ENCODE data around the gene PLEKHA7.

Gene PLEKHA7

GRCh38 chr11:16799221-16799620 is 215.0 kb downstream of the PLEKHA7 start:
- no peak overlapping the region for H3K27ac ChIP-seq
- no peak for TF ChIP-seq CTCF (conservative IDR thresholded peaks at IDR 0.05)

- TF ChIP-seq CTCF (conservative IDR thresholded peaks at IDR 0.05), result no peak
- H3K27ac ChIP-seq, result peak overlapping the region; percentile 10; the same call in 1 of the 2 replicates
These were observed 216.4 kb downstream of the PLEKHA7 start for GRCh38 chr11:16797776-16798175.

DNA sequence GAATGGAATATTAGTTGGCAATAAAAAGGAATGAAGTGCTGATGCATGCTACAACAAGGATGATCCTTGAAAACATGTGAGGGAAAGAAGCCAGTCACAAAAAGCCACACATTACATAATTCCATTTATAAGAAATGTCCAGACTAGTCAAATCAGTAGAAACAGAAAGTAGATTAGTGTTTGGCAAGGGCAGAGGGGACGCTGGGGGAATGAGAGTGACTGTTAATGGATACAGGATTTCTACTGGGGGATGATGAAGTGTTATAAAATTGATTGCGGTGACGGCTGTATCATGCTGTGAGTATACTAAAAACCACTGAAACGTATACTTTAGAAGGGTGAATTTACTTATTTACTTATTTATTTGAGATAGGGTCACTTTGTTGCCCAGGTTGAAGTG is 217.9 kb downstream of the PLEKHA7 start:
- H3K27ac ChIP-seq, result no peak overlapping the region
- no peak for TF ChIP-seq CTCF (conservative IDR thresholded peaks at IDR 0.05)

- H3K27ac ChIP-seq, result no peak overlapping the region
- TF ChIP-seq CTCF (conservative IDR thresholded peaks at IDR 0.05), result no peak
These were observed 219.1 kb downstream of the PLEKHA7 start for GRCh38 chr11:16795146-16795545.

DNA sequence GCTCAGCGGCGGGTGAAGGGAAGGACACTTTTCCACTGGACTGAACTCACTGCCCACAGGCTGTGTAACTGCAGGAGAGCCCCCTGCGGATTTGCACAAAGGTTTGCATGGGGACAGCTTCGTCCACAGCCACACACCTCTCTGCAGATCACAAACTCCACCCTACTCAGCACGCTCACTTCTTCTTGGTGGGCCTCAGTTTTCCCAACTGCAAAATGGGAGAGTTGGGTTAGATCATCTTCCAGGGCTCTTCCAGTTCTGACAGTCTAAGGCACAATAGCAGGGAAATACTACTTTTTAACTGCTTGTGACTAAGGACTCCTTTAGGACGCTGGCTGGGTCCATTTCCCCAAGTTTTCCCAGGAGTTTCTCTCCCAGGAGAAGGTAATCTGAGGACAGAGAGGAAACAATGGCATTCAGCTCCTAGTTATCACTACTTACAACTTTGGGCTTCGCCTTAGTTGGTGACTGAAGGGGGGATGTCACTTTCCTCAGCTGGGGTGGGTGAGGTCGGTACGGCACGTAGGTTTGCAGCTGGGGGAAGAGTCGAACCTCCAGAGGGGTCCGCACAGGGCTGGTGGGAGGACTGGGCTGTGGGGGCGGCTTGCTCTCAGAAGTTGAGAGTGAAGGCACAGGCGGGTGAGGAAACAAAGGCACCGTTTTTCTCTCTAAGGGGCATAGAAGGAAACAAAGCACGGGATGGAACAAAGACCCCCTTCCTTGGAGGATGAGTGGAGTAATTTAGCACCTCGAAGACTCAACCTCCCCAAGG is 220.0 kb downstream of the PLEKHA7 start:
- no peak for TF ChIP-seq CTCF (conservative IDR thresholded peaks at IDR 0.05)
- no peak overlapping the region for H3K27ac ChIP-seq

- H3K27ac ChIP-seq, result no peak overlapping the region
- TF ChIP-seq CTCF (conservative IDR thresholded peaks at IDR 0.05), result no peak
These were observed 220.7 kb downstream of the PLEKHA7 start for GRCh38 chr11:16793511-16793910.

DNA sequence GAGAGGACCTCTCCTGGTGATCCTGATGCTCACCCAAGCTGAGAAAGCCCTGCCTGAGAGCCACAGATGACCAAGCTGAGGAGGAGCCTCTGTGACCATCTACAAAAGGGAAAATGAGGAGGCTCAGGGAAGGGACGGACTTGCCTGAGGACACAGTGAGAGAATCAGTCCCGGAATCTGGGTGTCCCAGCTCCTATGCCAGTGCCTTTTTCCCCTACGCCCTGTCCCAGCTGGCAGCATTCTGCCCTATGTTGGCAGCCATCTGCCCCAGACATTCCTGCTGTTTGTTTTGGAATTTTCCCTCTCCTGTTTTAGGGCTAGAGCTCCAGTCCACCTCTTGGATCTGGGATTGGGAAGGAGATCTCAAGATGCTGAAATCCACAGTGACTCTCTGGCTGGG is 221.2 kb downstream of the PLEKHA7 start:
- H3K27ac ChIP-seq, result no peak overlapping the region

More for the DNA sequence above, 221.2 kb downstream of the PLEKHA7 start:
- TF ChIP-seq CTCF (conservative IDR thresholded peaks at IDR 0.05), result no peak
